ENCODE results near the gene ENPEP. TPM values are rescaled to one million over a fixed set of nuclear protein-coding genes. Genes with fewer than 3 reads are reported as not detected.

ENPEP gene
- total RNA-seq, 1 experiment from 2014 or later: 1.2 TPM

GRCh38 chr4:110587666-110588285 lies 111.8 kb downstream of the ENPEP start:
- Histone ChIP-seq H3K27ac (no peak overlapping the region), H3K27me3 (no peaks in the 10 kb centered on the region), H3K9me3 (replicated peaks) (peaks cover 2% of the 10 kb centered on the region; the same call in 1 of the 2 replicates), H3K4me1 (0 out of 2 replicates have a peak, but pooled peaks cover 3% of the 10 kb centered on the region), H3K4me3 (no peak overlapping the region), H3K36me3 (no peaks in the 10 kb centered on the region)
- DNase-seq: no peak

- peaks cover 2% of the 10 kb centered on the region; the same call in 1 of the 2 replicates for H3K9me3 ChIP-seq (replicated peaks)
- DNase-seq: peak in 1 of 2 experiments; percentile 29
- 0 out of 2 replicates have a peak, but pooled peaks cover 3% of the 10 kb centered on the region for H3K4me1 ChIP-seq
- no peaks in the 10 kb centered on the region for H3K36me3 ChIP-seq
- no peak overlapping the region for H3K4me3 ChIP-seq
- H3K27ac ChIP-seq: no peak overlapping the region
- H3K27me3 ChIP-seq: no peaks in the 10 kb centered on the region
Measured at GRCh38 chr4:110589297-110589696, 113.3 kb downstream of the ENPEP start.

- Histone ChIP-seq H3K4me1 (no peaks in the 10 kb centered on the region), H3K27ac (no peak overlapping the region), H3K4me3 (no peak overlapping the region), H3K9me3 (replicated peaks) (peaks cover 9% of the 10 kb centered on the region), H3K36me3 (no peaks in the 10 kb centered on the region), H3K27me3 (no peaks in the 10 kb centered on the region)
- no peak for DNase-seq
Measured at GRCh38 chr4:110595583-110595982, 119.6 kb downstream of the ENPEP start.

GRCh38 chr4:110596431-110596830 lies 120.5 kb downstream of the ENPEP start:
- H3K9me3 ChIP-seq (replicated peaks): peaks cover 9% of the 10 kb centered on the region
- H3K27ac ChIP-seq: no peak overlapping the region
- DNase-seq: no peak
- no peak overlapping the region for H3K4me3 ChIP-seq
- H3K4me1 ChIP-seq: no peaks in the 10 kb centered on the region
- no peaks in the 10 kb centered on the region for H3K36me3 ChIP-seq
- H3K27me3 ChIP-seq: no peaks in the 10 kb centered on the region

- peaks cover 9% of the 10 kb centered on the region for H3K9me3 ChIP-seq (replicated peaks)
- no peak overlapping the region for H3K27ac ChIP-seq
- peaks cover 4% of the 10 kb centered on the region for H3K4me1 ChIP-seq
- no peaks in the 10 kb centered on the region for H3K36me3 ChIP-seq
- H3K27me3 ChIP-seq: no peaks in the 10 kb centered on the region
- no peak overlapping the region for H3K4me3 ChIP-seq
- no peak for DNase-seq
Measured at GRCh38 chr4:110597582-110597981, 121.6 kb downstream of the ENPEP start.

GRCh38 chr4:110602061-110602460 lies 126.1 kb downstream of the ENPEP start:
- DNase-seq: peak; percentile 56 to 80
- H3K9me3 ChIP-seq (replicated peaks): no peaks in the 10 kb centered on the region; the same call in 1 of the 2 replicates
- no peak overlapping the region for H3K4me3 ChIP-seq
- H3K4me1 ChIP-seq: peaks cover 19% of the 10 kb centered on the region
- H3K36me3 ChIP-seq: no peaks in the 10 kb centered on the region
- H3K27ac ChIP-seq: peak overlapping the region; percentile 42
- H3K27me3 ChIP-seq: no peaks in the 10 kb centered on the region

- H3K27me3 ChIP-seq: no peaks in the 10 kb centered on the region
- no peak overlapping the region for H3K27ac ChIP-seq
- H3K36me3 ChIP-seq: no peaks in the 10 kb centered on the region
Measured at GRCh38 chr4:110605077-110605476, 129.1 kb downstream of the ENPEP start.

GRCh38 chr4:110609044-110609750 lies 133.2 kb downstream of the ENPEP start:
- DNase-seq: no peak

More at GRCh38 chr4:110605077-110605476, 129.1 kb downstream of the ENPEP start:
- no peak overlapping the region for H3K4me3 ChIP-seq
- DNase-seq: no peak
- no peaks in the 10 kb centered on the region for H3K9me3 ChIP-seq (replicated peaks)
- peaks cover 19% of the 10 kb centered on the region for H3K4me1 ChIP-seq

GRCh38 chr4:110610620-110610939 lies 134.6 kb downstream of the ENPEP start:
- no peaks in the 10 kb centered on the region for H3K9me3 ChIP-seq (replicated peaks)
- DNase-seq: no peak
- no peaks in the 10 kb centered on the region for H3K27me3 ChIP-seq
- H3K4me3 ChIP-seq: no peak overlapping the region
- H3K4me1 ChIP-seq: no peaks in the 10 kb centered on the region
- H3K27ac ChIP-seq: no peak overlapping the region
- H3K36me3 ChIP-seq: no peaks in the 10 kb centered on the region

More at GRCh38 chr4:110609044-110609750, 133.2 kb downstream of the ENPEP start:
- Histone ChIP-seq H3K4me3 (no peak overlapping the region), H3K27me3 (no peaks in the 10 kb centered on the region), H3K27ac (no peak overlapping the region), H3K9me3 (replicated peaks) (no peaks in the 10 kb centered on the region), H3K4me1 (no peaks in the 10 kb centered on the region; the same call in 1 of the 2 replicates), H3K36me3 (no peaks in the 10 kb centered on the region)

GRCh38 chr4:110610940-110611831 lies 135.2 kb downstream of the ENPEP start:
- no peak for DNase-seq
- Histone ChIP-seq H3K9me3 (replicated peaks) (no peaks in the 10 kb centered on the region), H3K27ac (no peak overlapping the region), H3K4me3 (no peak overlapping the region), H3K27me3 (no peaks in the 10 kb centered on the region), H3K4me1 (no peaks in the 10 kb centered on the region), H3K36me3 (peaks cover 4% of the 10 kb centered on the region)

- no peak for DNase-seq
- Histone ChIP-seq H3K27ac (no peak overlapping the region), H3K9me3 (replicated peaks) (no peaks in the 10 kb centered on the region), H3K4me3 (no peak overlapping the region), H3K27me3 (no peaks in the 10 kb centered on the region), H3K4me1 (no peaks in the 10 kb centered on the region), H3K36me3 (peaks cover 12% of the 10 kb centered on the region)
Measured at GRCh38 chr4:110611968-110612447, 136.1 kb downstream of the ENPEP start.

- Histone ChIP-seq H3K4me1 (no peaks in the 10 kb centered on the region), H3K4me3 (no peak overlapping the region), H3K9me3 (replicated peaks) (no peaks in the 10 kb centered on the region), H3K27ac (no peak overlapping the region), H3K27me3 (no peaks in the 10 kb centered on the region), H3K36me3 (peaks cover 20% of the 10 kb centered on the region)
- DNase-seq: no peak
Measured at GRCh38 chr4:110612631-110613269, 136.8 kb downstream of the ENPEP start.

GRCh38 chr4:110613745-110614144 lies 137.8 kb downstream of the ENPEP start:
- Histone ChIP-seq H3K36me3 (peaks cover 29% of the 10 kb centered on the region), H3K27me3 (no peaks in the 10 kb centered on the region), H3K9me3 (replicated peaks) (no peaks in the 10 kb centered on the region), H3K27ac (no peak overlapping the region), H3K4me3 (no peak overlapping the region), H3K4me1 (no peaks in the 10 kb centered on the region)
- DNase-seq: no peak

GRCh38 chr4:110614173-110614963 lies 138.4 kb downstream of the ENPEP start:
- Histone ChIP-seq H3K4me3 (no peak overlapping the region), H3K36me3 (peaks cover 36% of the 10 kb centered on the region), H3K9me3 (replicated peaks) (no peaks in the 10 kb centered on the region), H3K27me3 (no peaks in the 10 kb centered on the region), H3K4me1 (no peaks in the 10 kb centered on the region), H3K27ac (no peak overlapping the region)
- DNase-seq: no peak

All from SJCRH30 (cell line).